B cell (primary cell): Measurements from ENCODE around the gene IGFALS. TPM values are rescaled to one million over a fixed set of nuclear protein-coding genes. Genes with fewer than 3 reads are reported as not detected.
A peak's percentile ranks its signal among the peaks of the same experiment; 100 is the strongest.

Experiments used
- ATAC-seq: fragments of 200-7000 bp; cut with Tn5 transposase; one replicate; pipeline ENCODE4 v1.10.0; 2021; ENCODE audit warnings: low read depth, mild to moderate bottlenecking, moderate number of reproducible peaks, moderate library complexity
- CTCF ChIA-PET: fragments of 350-600 bp; sonication (Branson Sonifier 250); formaldehyde crosslinking; loops from one replicate; lab custom pipeline; 2021; ENCODE audit warnings: antibody characterized with exemption, inconsistent platforms; lab: Charles Lee
- POLR2A ChIA-PET: fragments of 350-600 bp; sonication (Branson Sonifier 250); formaldehyde crosslinking; loops from one replicate; lab custom pipeline; 2021; ENCODE audit warnings: antibody characterized with exemption; lab: Charles Lee
- DNase-seq: peaks from one replicate; pipeline ENCODE4 v3.0.0; 2013
- H2AFZ ChIP-seq: 2 replicates; pipeline ENCODE4 v1.6.1; 2012; ENCODE audit warnings: mild to moderate bottlenecking, low read depth, low read length; ENCODE audit not compliant: insufficient read depth, poor library complexity, severe bottlenecking
- H3K27ac ChIP-seq, 2 donors: 1 replicate in 1 of 2; 2 replicates in 1 of 2; pipeline ENCODE4 v1.5.1; 2012 to 2013; ENCODE audit warnings: low read length in 2 of 2, mild to moderate bottlenecking in 2 of 2, moderate library complexity in 1 of 2
- H3K27me3 ChIP-seq, 4 experiments: fragments of 200-600 bp in 1 of 4; sonication (generic) in 1 of 4; replicated peaks in 1 of 4; 1 replicate in 2 of 4; 2 replicates in 2 of 4; pipeline versions ENCODE4 v1.6.1 to v1.7.0; 2013 to 2016; ENCODE audit warnings: low read length in 3 of 4, mild to moderate bottlenecking in 2 of 4, mixed read lengths in 1 of 4, moderate library complexity in 1 of 4; ENCODE audit not compliant: insufficient read depth in 4 of 4, control insufficient read depth in 3 of 4; ENCODE audit errors: control extremely low read depth in 1 of 4
- H3K36me3 ChIP-seq, 2 experiments: replicated peaks in 1 of 2; 1 replicate in 1 of 2; 2 replicates in 1 of 2; pipeline versions ENCODE4 v1.6.1 to v1.7.1; 2013; ENCODE audit warnings: low read length in 1 of 2; ENCODE audit not compliant: insufficient read depth in 2 of 2, control insufficient read depth in 1 of 2; ENCODE audit errors: control extremely low read depth in 1 of 2, extremely low read depth in 1 of 2
- H3K4me1 ChIP-seq, 2 donors: fragments of 200-600 bp in 1 of 2; sonication (generic) in 1 of 2; 1 replicate in 1 of 2; 2 replicates in 1 of 2; pipeline versions ENCODE4 v1.5.1 to v1.6.1; 2013 to 2017; ENCODE audit warnings: low read length in 2 of 2; ENCODE audit not compliant: control insufficient read depth in 2 of 2, insufficient read depth in 2 of 2
- H3K4me2 ChIP-seq: replicated peaks from 2 replicates; pipeline ENCODE3; 2012; ENCODE audit warnings: mild to moderate bottlenecking, low read depth, low read length; ENCODE audit not compliant: poor library complexity, severe bottlenecking
- H3K4me3 ChIP-seq, 5 experiments: fragments of 200-600 bp in 1 of 5; sonication (generic) in 1 of 5; 1 replicate in 3 of 5; 2 replicates in 2 of 5; pipeline versions ENCODE4 v1.5.1 to v1.7.0; 2011 to 2016; ENCODE audit warnings: low read length in 4 of 5, mild to moderate bottlenecking in 4 of 5, low read depth in 2 of 5, control low read depth in 1 of 5, moderate library complexity in 1 of 5; ENCODE audit not compliant: insufficient read depth in 1 of 5; ENCODE audit errors: control extremely low read depth in 1 of 5, extremely low read depth in 1 of 5
- H3K79me2 ChIP-seq: fragments of 200-600 bp; sonication (generic); one replicate; pipeline ENCODE4 v1.6.0; 2016; ENCODE audit warnings: low read length; ENCODE audit not compliant: control insufficient read depth, insufficient read depth
- H3K9ac ChIP-seq: fragments of 200-600 bp; sonication (generic); 2 replicates; pipeline ENCODE4 v1.6.1; 2017; ENCODE audit warnings: mild to moderate bottlenecking, low read length, moderate library complexity
- H3K9me3 ChIP-seq, 3 donors: one replicate each; pipeline versions ENCODE4 v1.6.1 to v1.7.1; 2013; ENCODE audit warnings: low read length in 2 of 3; ENCODE audit not compliant: control insufficient read depth in 2 of 3, insufficient read depth in 1 of 3; ENCODE audit errors: control extremely low read depth in 1 of 3
- H4K20me1 ChIP-seq: 2 replicates; pipeline ENCODE4 v1.6.0; 2012; ENCODE audit warnings: mild to moderate bottlenecking, low read length; ENCODE audit not compliant: insufficient read depth, control insufficient read depth, poor library complexity, severe bottlenecking
- H3K27ac Mint-ChIP-seq: one replicate; pipeline ENCODE4 v1.8.0; 2021; ENCODE audit warnings: mixed read lengths
- H3K27me3 Mint-ChIP-seq: one replicate; pipeline ENCODE4 v1.8.0; 2021; ENCODE audit warnings: mixed read lengths
- H3K4me1 Mint-ChIP-seq: one replicate; pipeline ENCODE4 v1.8.0; 2021; ENCODE audit warnings: mixed read lengths
- H3K4me3 Mint-ChIP-seq: one replicate; pipeline ENCODE4 v1.8.0; 2021; ENCODE audit warnings: mixed read lengths
- H3K9me3 Mint-ChIP-seq: one replicate; pipeline ENCODE4 v1.8.0; 2022; ENCODE audit warnings: mixed read lengths; ENCODE audit not compliant: insufficient read depth
- EZH2 ChIP-seq: IDR thresholded peaks from 2 replicates; pipeline ENCODE4 v1.6.1; 2012; ENCODE audit warnings: borderline replicate concordance, low read depth, mild to moderate bottlenecking, moderate library complexity, low read length; ENCODE audit not compliant: insufficient read depth, poor library complexity, severe bottlenecking
- WGBS: methylation state at CpG from one replicate; pipeline ENCODE4 v1.1.5; 2013; ENCODE audit warnings: missing lambda C conversion rate; ENCODE audit not compliant: insufficient coverage; 5-methylcytosine and 5-hydroxymethylcytosine counted together
- intact Hi-C: fragments of 100-400 bp; cut with micrococcal nuclease; formaldehyde crosslinking; loops from one replicate; pipeline ENCODE4 v1.10.0; 2022
- polyA plus RNA-seq: library from polyadenylated mRNA; depleted of rRNA; stranded (reverse); fragments of >200 nt; gene quantifications from 2 replicates; pipeline ENCODE4 v1.2.3, GENCODE V29; 2012
- total RNA-seq, 2 donors: library from RNA; stranded (reverse); fragments of 120-200 nt in 1 of 2; gene quantifications; 1 replicate in 1 of 2; 2 replicates in 1 of 2; pipeline versions ENCODE4 v1.2.3 to v1.2.4, GENCODE V29; 2013 to 2022
- TF ChIP-seq, protein P1 (sequence below): fragments of 200-600 bp; IDR thresholded peaks from one replicate; pipeline ENCODE4 v1.8.0; 2022; ENCODE audit warnings: antibody characterized with exemption, mild to moderate bottlenecking

The IGFALS gene
- total and polyA plus RNA-seq, 2 donors (not counting 1 experiment from before 2014, with no cell fraction given), result 0.49 TPM; not detected in 1

DNA sequence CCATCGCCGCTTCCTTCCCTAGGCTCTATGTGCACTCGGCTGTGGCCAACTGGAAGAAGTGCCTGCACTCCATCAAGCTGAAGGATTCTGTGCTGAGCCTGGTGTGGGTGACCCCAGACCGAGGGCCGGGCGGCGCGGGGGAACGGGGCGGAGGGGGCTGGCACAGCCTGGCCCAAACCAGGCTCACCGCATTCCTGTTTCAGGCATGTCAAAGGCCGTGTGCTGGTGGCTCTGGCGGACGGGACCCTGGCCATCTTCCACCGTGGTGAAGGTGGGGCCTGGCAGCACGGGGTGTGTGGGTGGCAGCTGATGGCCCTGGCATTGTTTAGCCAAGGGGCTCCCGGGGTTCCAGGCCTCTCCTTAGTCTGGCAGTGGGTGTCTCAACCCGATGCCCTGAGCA is 26.8 kb downstream of the IGFALS start:
- CTCF ChIA-PET, result no interaction called here
- DNase-seq (no peak), ATAC-seq (no peak)
- H3K27me3 Mint-ChIP-seq, result no peaks in the 10 kb centered on the region
- no peak overlapping the region for H3K27ac Mint-ChIP-seq
- peaks cover 0 to 4% (median 0%) of the 10 kb centered on the region in 3 donors for H3K9me3 ChIP-seq
- POLR2A ChIA-PET, result no interaction called here
- no peaks in the 10 kb centered on the region for H3K9me3 Mint-ChIP-seq
- no peaks in the 10 kb centered on the region for H3K27me3 ChIP-seq
- intact Hi-C loops, result no loop called here
- H3K36me3 ChIP-seq, result peaks cover 0 to 66% of the 10 kb centered on the region in 2 experiments
- no peak overlapping the region for H3K9ac ChIP-seq
- peaks cover 6% of the 10 kb centered on the region for H3K4me1 Mint-ChIP-seq
- peaks cover 19% of the 10 kb centered on the region for H4K20me1 ChIP-seq
- no peak overlapping the region for H3K4me3 ChIP-seq
- no peak overlapping the region for H3K4me3 Mint-ChIP-seq
- no peak for TF ChIP-seq EZH2
- TF ChIP-seq, protein P1, sequence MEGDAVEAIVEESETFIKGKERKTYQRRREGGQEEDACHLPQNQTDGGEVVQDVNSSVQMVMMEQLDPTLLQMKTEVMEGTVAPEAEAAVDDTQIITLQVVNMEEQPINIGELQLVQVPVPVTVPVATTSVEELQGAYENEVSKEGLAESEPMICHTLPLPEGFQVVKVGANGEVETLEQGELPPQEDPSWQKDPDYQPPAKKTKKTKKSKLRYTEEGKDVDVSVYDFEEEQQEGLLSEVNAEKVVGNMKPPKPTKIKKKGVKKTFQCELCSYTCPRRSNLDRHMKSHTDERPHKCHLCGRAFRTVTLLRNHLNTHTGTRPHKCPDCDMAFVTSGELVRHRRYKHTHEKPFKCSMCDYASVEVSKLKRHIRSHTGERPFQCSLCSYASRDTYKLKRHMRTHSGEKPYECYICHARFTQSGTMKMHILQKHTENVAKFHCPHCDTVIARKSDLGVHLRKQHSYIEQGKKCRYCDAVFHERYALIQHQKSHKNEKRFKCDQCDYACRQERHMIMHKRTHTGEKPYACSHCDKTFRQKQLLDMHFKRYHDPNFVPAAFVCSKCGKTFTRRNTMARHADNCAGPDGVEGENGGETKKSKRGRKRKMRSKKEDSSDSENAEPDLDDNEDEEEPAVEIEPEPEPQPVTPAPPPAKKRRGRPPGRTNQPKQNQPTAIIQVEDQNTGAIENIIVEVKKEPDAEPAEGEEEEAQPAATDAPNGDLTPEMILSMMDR, result no peak
- no peak overlapping the region for H3K27ac ChIP-seq
- H3K4me1 ChIP-seq, result peaks cover 5 to 10% of the 10 kb centered on the region in 2 donors
- no peak overlapping the region for H3K4me2 ChIP-seq
- H2AFZ ChIP-seq, result no peak overlapping the region
- H3K79me2 ChIP-seq, result no peaks in the 10 kb centered on the region
- WGBS, result 97% methylated on average over 18 of the region's 18 CpGs

DNA sequence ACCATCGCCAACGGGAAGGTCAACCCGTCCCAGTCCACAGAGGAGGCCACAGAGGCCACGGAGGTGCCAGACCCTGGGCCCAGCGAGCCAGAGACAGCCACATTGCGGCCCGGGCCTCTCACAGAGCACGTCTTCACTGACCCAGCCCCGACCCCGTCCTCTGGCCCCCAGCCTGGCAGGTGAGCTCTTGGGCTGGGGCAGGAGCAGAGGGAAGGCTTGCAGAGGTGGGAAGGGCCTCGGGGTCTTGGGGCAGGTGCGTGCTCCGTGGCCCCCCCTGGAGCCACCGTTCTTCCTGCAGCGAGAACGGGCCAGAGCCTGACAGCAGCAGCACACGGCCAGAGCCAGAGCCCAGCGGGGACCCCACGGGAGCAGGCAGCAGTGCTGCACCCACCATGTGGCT is 27.3 kb downstream of the IGFALS start:
- peaks cover 5% of the 10 kb centered on the region for H3K4me1 Mint-ChIP-seq
- no peak for TF ChIP-seq EZH2
- TF ChIP-seq, protein P1, result no peak

More for the DNA sequence above, 27.3 kb downstream of the IGFALS start:
- Histone ChIP-seq H3K4me1 (peaks cover 5 to 9% of the 10 kb centered on the region in 2 donors), H3K4me3 (no peak overlapping the region), H3K79me2 (no peaks in the 10 kb centered on the region), H2AFZ (no peak overlapping the region), H3K4me2 (no peak overlapping the region), H3K9ac (no peak overlapping the region), H3K9me3 (peaks cover 0 to 4% (median 0%) of the 10 kb centered on the region in 3 donors), H3K27ac (no peak overlapping the region), H3K36me3 (peaks cover 0 to 66% of the 10 kb centered on the region in 2 experiments), H3K27me3 (no peaks in the 10 kb centered on the region), H4K20me1 (peaks cover 18% of the 10 kb centered on the region)
- intact Hi-C loops, result no loop called here
- 95% methylated on average over 19 of the region's 19 CpGs for WGBS
- ATAC-seq, result no peak
- no peaks in the 10 kb centered on the region for H3K9me3 Mint-ChIP-seq
- ChIA-PET POLR2A (no interaction called here), CTCF (no interaction called here)
- no peak overlapping the region for H3K4me3 Mint-ChIP-seq
- no peaks in the 10 kb centered on the region for H3K27me3 Mint-ChIP-seq
- H3K27ac Mint-ChIP-seq, result peak overlapping the region; percentile 10
- DNase-seq, result no peak
